D721Med (cell line): ENCODE data around the gene GNAT1.

Experiments used
- DNase-seq: peaks from one replicate; pipeline ENCODE4 v3.0.0; 2011; ENCODE audit warnings: low spot score; ENCODE audit not compliant: insufficient read length
- FAIRE-seq: peaks from 2 replicates; lab custom pipeline; 2011; peaks lifted over from hg19 to GRCh38; lab: Jason Lieb, UNC
- CTCF ChIP-seq: IDR thresholded peaks from 2 replicates; pipeline ENCODE4 v1.5.1; 2012; ENCODE audit warnings: mild to moderate bottlenecking, control low read depth; ENCODE audit not compliant: insufficient read depth; ENCODE audit errors: missing control alignments

The GNAT1 gene

GRCh38 chr3:50202353-50203112 is 11.1 kb downstream of the GNAT1 start:
- FAIRE-seq (no peak), DNase-seq (no peak)
- no peak for TF ChIP-seq CTCF

DNA sequence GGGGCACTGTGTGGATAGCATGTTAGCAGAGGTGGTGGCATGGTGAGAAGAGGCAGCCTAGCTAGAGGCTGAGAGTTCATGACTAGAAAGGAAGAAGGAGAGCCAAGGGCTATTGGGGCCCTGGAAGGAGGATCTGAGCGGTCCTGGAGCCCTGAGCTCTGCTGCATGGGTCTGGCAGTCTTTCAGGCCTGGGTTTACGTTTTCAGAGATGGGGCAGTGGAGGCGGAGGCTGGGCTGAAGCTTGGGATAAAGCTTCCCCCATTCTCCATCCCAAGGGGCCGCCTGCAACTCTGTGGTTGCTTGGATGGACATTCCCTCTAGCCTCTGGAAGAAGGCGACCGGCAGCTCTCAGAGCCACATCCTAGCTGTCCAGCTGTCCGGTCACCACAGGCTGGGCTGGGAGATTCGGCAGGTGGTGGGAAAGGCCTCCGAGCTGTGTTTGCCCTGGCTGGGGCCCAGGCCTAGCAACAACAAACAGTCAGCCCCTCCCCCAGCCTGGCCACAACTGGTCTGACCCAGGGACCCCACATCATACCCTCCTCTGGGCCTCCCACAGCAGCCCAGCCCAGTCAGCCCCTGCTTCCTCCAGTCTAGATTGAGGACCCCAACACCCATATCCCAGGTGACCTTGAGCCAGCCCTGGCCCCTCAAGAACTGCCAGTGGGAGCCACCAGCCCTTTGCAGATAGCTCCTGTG is 11.9 kb downstream of the GNAT1 start:
- DNase-seq (no peak), FAIRE-seq (no peak)
- TF ChIP-seq CTCF: no peak

DNA sequence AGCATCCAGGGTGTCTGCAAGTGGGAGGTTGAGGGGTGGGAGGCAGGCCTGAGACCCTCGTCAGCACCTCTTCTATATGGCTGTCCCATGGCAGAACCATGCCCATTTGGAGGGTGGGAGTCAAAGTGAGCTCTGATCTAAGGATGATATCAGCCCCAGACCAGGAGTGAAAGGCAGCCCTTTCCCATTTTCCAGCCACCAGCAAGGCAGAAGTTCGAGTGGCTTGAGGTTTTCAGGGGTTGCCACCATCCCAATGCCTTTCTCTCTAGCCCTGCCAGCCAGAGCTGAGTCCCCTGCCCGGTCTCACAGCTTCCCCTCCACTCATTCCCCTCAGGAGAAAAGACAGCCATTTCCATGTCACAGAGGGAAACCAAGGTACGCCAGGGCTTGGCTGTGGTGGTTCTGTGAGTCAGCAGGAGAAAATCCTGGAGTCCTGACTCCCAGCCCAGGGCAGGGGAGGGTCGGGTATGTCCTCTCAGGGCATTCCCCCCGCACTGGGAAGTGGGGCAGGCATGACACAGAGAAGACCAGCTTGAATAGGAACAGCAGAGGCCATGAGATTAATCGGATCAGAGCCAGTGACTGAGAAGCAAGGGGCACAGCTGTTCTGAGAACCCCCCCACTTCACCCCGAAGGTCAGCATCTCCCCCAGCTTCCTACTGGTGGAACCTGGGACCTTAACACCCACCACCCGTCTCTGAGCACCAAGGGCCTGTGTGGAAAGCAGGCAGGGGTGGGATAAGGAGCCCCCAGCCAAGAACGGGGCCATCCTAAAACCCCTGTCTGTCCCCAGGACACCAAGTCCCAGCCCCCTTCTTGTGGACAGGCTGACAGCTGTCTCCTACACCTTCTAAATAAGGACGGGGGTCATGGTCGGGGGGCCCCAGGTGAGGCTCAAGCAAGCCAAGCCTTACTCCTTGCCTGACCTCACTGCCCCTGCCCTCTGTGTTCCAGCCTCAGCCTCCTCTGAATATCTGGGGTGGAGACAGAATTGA is 12.7 kb downstream of the GNAT1 start:
- DNase-seq (no peak), FAIRE-seq (no peak)
- TF ChIP-seq CTCF: no peak

DNA sequence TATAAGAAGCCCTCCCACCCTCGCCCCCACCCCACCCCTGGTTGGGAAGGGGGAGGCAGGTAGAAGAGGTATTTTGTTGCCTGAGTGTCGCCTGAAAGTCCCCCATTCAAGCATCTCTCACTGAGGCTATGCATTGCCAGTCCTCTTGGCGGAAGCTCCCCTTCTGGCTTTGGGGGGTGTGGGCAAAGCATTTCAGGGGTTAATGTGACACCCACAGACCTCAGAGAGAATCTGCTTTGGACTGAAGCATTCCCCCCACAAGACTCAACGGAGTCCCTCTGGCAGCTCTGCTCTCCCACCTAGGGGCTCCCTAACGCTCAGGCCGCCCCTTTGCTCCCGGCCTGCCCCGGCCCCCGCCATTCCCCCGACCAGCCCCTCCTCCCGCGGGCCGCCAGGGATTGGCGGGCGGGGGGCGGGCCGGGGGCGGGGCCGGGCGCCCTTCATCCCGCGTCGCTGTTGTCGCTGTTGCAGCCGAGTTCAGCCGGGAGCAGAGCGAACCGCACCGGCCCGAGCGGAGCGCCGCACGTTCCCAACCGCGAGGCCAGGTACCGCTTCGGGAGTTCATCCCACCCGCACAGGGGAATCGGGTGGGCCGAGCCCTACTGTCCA is 13.5 kb downstream of the GNAT1 start, which contains the start of gene SLC38A3:
SLC38A3 (plus strand) TSS at position 468 of the 609 bp plus-strand sequence. CDS start 8,929 bp downstream, outside the sequence.
- DNase-seq: peak; percentile 96
- no peak for FAIRE-seq
- TF ChIP-seq CTCF: no peak

- DNase-seq: no peak
- no peak for FAIRE-seq
- no peak for TF ChIP-seq CTCF
Measured at GRCh38 chr3:50205413-50206276, 14.2 kb downstream of the GNAT1 start.
